Stimulated activated CD8-positive, alpha-beta memory T cell treated with anti-CD3 and anti-CD28 coated beads, Interleukin-2, amount 100 ng/mL, for 48 hours (primary cell): Measurements from ENCODE around the gene PLPPR1.
"Not testable (repeated sequence)": the region's sequence is repeated elsewhere in the genome, so short reads cannot be mapped to it uniquely, and the experiment has no call there.

ENCODE experiments used
- DNase-seq, 2 donors: peaks; one replicate each; pipeline ENCODE4 v3.0.0-alpha.2; 2020; ENCODE audit warnings: low read depth in 2 of 2

Gene PLPPR1

GRCh38 chr9:101291043-101291442 is 262.5 kb downstream of the PLPPR1 start:
- not testable (repeated sequence) for DNase-seq

GRCh38 chr9:101299901-101300300 is 271.4 kb downstream of the PLPPR1 start:
- DNase-seq = no peak

- DNase-seq = no peak
Observed at GRCh38 chr9:101307051-101307450, 278.5 kb downstream of the PLPPR1 start.

- DNase-seq = no peak
Observed at GRCh38 chr9:101307524-101308213, 279.1 kb downstream of the PLPPR1 start.

- no peak for DNase-seq
Observed at GRCh38 chr9:101309139-101309538, 280.6 kb downstream of the PLPPR1 start.

GRCh38 chr9:101311191-101311590 is 282.7 kb downstream of the PLPPR1 start:
- DNase-seq = no peak

- DNase-seq = no peak
Observed at GRCh38 chr9:101311758-101312420, 283.4 kb downstream of the PLPPR1 start.

- no peak for DNase-seq
Observed at GRCh38 chr9:101312661-101313060, 284.1 kb downstream of the PLPPR1 start.

GRCh38 chr9:101315112-101315450 is 286.6 kb downstream of the PLPPR1 start:
- no peak for DNase-seq

GRCh38 chr9:101317735-101318134 is 289.2 kb downstream of the PLPPR1 start:
- no peak for DNase-seq

GRCh38 chr9:101323129-101323528 is 294.6 kb downstream of the PLPPR1 start:
- DNase-seq = no peak

GRCh38 chr9:101324245-101324804 is 295.8 kb downstream of the PLPPR1 start:
- no peak for DNase-seq

- no peak for DNase-seq
Observed at GRCh38 chr9:101325053-101325452, 296.5 kb downstream of the PLPPR1 start.

GRCh38 chr9:101326035-101326434 is 297.5 kb downstream of the PLPPR1 start:
- DNase-seq = no peak

GRCh38 chr9:101326501-101326900 is 298.0 kb downstream of the PLPPR1 start:
- DNase-seq = no peak

GRCh38 chr9:101327422-101327909 is 298.9 kb downstream of the PLPPR1 start:
- DNase-seq = not testable (repeated sequence)

GRCh38 chr9:101332362-101332761 is 303.8 kb downstream of the PLPPR1 start:
- DNase-seq = no peak

- DNase-seq = no peak
Observed at GRCh38 chr9:101333490-101333889, 305.0 kb downstream of the PLPPR1 start.

GRCh38 chr9:101333926-101334702 is 305.6 kb downstream of the PLPPR1 start:
- no peak for DNase-seq

- no peak for DNase-seq
Observed at GRCh38 chr9:101336091-101336490, 307.6 kb downstream of the PLPPR1 start.

- no peak for DNase-seq
Observed at GRCh38 chr9:101337237-101337636, 308.7 kb downstream of the PLPPR1 start.

- no peak for DNase-seq
Observed at GRCh38 chr9:101341958-101342357, 313.4 kb downstream of the PLPPR1 start.
